Esophagus squamous epithelium (tissue), 5 donors: ENCODE data around the gene MINDY4B. TPM values are rescaled to one million over a fixed set of nuclear protein-coding genes. Genes with fewer than 3 reads are reported as not detected.
"Not testable (repeated sequence)": the region's sequence is repeated elsewhere in the genome, so short reads cannot be mapped to it uniquely, and the experiment has no call there.

ENCODE experiments used
- DNase-seq: peaks from one replicate; lab custom pipeline; 2025; lab: John Stamatoyannopoulos, UW
- H3K27ac ChIP-seq, 4 donors: fragments of 200-600 bp; sonication (generic); one replicate each; pipeline ENCODE4 v1.5.1; 2016 to 2019; ENCODE audit warnings: mild to moderate bottlenecking in 1 of 4
- H3K27me3 ChIP-seq, 4 donors: fragments of 200-600 bp; sonication (generic); 1 replicate in 3 of 4; 2 replicates in 1 of 4; pipeline versions ENCODE4 v1.5.1 to v1.6.0; 2017 to 2021; ENCODE audit warnings: antibody characterized with exemption in 1 of 4
- H3K36me3 ChIP-seq, 3 donors: fragments of 200-600 bp; sonication (generic); one replicate each; pipeline ENCODE4 v1.5.1; 2016 to 2019
- H3K4me1 ChIP-seq, 3 donors: fragments of 200-600 bp; sonication (generic); one replicate each; pipeline ENCODE4 v1.5.1; 2017 to 2019
- H3K4me3 ChIP-seq, 4 donors: fragments of 200-600 bp; sonication (generic); 1 replicate in 3 of 4; 2 replicates in 1 of 4; pipeline ENCODE4 v1.5.1; 2016 to 2019; ENCODE audit warnings: mild to moderate bottlenecking in 2 of 4, moderate library complexity in 1 of 4
- H3K9me3 ChIP-seq, 3 donors: fragments of 200-600 bp; sonication (generic); one replicate each; pipeline ENCODE4 v1.5.1; 2016 to 2019
- POLR2A ChIP-seq, 4 donors: fragments of 450-650 bp; IDR thresholded peaks; one replicate each; pipeline ENCODE4 v1.6.1; 2017; ENCODE audit warnings: antibody characterized with exemption in 4 of 4, mild to moderate bottlenecking in 4 of 4, moderate library complexity in 3 of 4
- WGBS, 2 donors: methylation state at CpG; one replicate each; pipeline ENCODE4 v1.1.5; 2018; 5-methylcytosine and 5-hydroxymethylcytosine counted together
- intact Hi-C: fragments of 100-400 bp; cut with DNase I; formaldehyde crosslinking; loops from one replicate; pipeline ENCODE4 v1.15.0; 2022
- total RNA-seq, 4 donors: library from RNA; depleted of rRNA; stranded (reverse); fragments of >200 nt; gene quantifications; one replicate each; pipeline ENCODE4 v1.1.0, GENCODE V29; 2016
- TF ChIP-seq, protein P1 (sequence below), 6 experiments: fragments of 450-650 bp in 4 of 6; fragments of 200-600 bp in 2 of 6; sonication (generic) in 2 of 6; IDR thresholded peaks; one replicate each; pipeline ENCODE4 v1.5.1; 2016 to 2019; ENCODE audit warnings: antibody characterized with exemption in 6 of 6, mild to moderate bottlenecking in 4 of 6, moderate library complexity in 4 of 6
- donor health status: DM: yes; HTN: yes; CAD: no.

MINDY4B gene
- total RNA-seq, 4 donors from 2014 or later: not detected

- intact Hi-C loops: no loop called here
- Histone ChIP-seq H3K4me1 (no peaks in the 10 kb centered on the region), H3K27me3 (no peaks in the 10 kb centered on the region), H3K4me3 (no peak overlapping the region), H3K9me3 (no peaks in the 10 kb centered on the region), H3K36me3 (no peaks in the 10 kb centered on the region), H3K27ac (no peak overlapping the region)
- TF ChIP-seq, protein P1, sequence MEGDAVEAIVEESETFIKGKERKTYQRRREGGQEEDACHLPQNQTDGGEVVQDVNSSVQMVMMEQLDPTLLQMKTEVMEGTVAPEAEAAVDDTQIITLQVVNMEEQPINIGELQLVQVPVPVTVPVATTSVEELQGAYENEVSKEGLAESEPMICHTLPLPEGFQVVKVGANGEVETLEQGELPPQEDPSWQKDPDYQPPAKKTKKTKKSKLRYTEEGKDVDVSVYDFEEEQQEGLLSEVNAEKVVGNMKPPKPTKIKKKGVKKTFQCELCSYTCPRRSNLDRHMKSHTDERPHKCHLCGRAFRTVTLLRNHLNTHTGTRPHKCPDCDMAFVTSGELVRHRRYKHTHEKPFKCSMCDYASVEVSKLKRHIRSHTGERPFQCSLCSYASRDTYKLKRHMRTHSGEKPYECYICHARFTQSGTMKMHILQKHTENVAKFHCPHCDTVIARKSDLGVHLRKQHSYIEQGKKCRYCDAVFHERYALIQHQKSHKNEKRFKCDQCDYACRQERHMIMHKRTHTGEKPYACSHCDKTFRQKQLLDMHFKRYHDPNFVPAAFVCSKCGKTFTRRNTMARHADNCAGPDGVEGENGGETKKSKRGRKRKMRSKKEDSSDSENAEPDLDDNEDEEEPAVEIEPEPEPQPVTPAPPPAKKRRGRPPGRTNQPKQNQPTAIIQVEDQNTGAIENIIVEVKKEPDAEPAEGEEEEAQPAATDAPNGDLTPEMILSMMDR (IDR thresholded peaks at IDR 0.05): no peak
- TF ChIP-seq POLR2A (IDR thresholded peaks at IDR 0.05): no peak
- 35 to 54% methylated on average over 1 of the region's 1 CpG for WGBS, 2 donors
- DNase-seq: no peak
Measured at GRCh38 chr3:150874666-150875219, 30.5 kb downstream of the MINDY4B start.

- no peak overlapping the region for H3K4me3 ChIP-seq
- DNase-seq: no peak
- H3K36me3 ChIP-seq: no peaks in the 10 kb centered on the region
- TF ChIP-seq, protein P1 (IDR thresholded peaks at IDR 0.05): no peak
- TF ChIP-seq POLR2A (IDR thresholded peaks at IDR 0.05): no peak
- H3K4me1 ChIP-seq: no peaks in the 10 kb centered on the region
- H3K27ac ChIP-seq: no peak overlapping the region
- no peaks in the 10 kb centered on the region for H3K27me3 ChIP-seq
- intact Hi-C loops: no loop called here
- 50 to 59% methylated on average over 4 of the region's 4 CpGs for WGBS, 2 donors
- no peaks in the 10 kb centered on the region for H3K9me3 ChIP-seq
Measured at GRCh38 chr3:150871192-150871591, 34.0 kb downstream of the MINDY4B start.

GRCh38 chr3:150870406-150870805 lies 34.8 kb downstream of the MINDY4B start:
- H3K27ac ChIP-seq: no peak overlapping the region
- H3K4me3 ChIP-seq: no peak overlapping the region
- no peaks in the 10 kb centered on the region for H3K36me3 ChIP-seq
- no peaks in the 10 kb centered on the region for H3K9me3 ChIP-seq
- peaks cover 0 to 3% (median 0%) of the 10 kb centered on the region in 3 donors for H3K4me1 ChIP-seq
- no peak for DNase-seq
- H3K27me3 ChIP-seq: no peaks in the 10 kb centered on the region
- intact Hi-C loops: no loop called here
- TF ChIP-seq, protein P1 (IDR thresholded peaks at IDR 0.05): no peak
- no peak for TF ChIP-seq POLR2A (IDR thresholded peaks at IDR 0.05)
- 43 to 56% methylated on average over 3 of the region's 3 CpGs for WGBS, 2 donors

DNA sequence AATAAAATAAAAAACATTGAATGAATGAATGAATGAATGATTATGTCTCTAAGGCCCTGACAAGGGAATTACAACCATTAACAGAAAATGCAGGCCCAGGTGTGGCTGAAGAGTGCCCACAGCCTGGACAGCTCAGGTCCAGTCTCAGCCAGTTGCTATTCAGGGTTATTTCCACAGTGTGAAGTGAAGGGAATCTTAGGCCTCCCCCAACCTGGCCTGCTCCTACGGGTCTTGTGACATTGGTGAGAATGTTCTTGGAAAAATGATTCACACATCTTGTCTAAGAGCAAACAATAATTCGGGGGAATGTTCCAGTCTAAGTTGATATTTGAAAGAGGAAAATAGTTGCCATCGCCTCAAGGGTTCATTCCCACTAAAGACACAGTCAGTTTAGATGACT lies 37.0 kb downstream of the MINDY4B start:
- H3K27ac ChIP-seq: no peak overlapping the region
- H3K9me3 ChIP-seq: no peaks in the 10 kb centered on the region
- H3K4me1 ChIP-seq: peaks cover 0 to 7% (median 0%) of the 10 kb centered on the region in 3 donors
- 48 to 57% methylated on average over 3 of the region's 3 CpGs for WGBS, 2 donors
- intact Hi-C loops: no loop called here
- H3K4me3 ChIP-seq: no peak overlapping the region
- no peak for DNase-seq
- no peaks in the 10 kb centered on the region for H3K36me3 ChIP-seq
- TF ChIP-seq, protein P1 (IDR thresholded peaks at IDR 0.05): no peak
- no peak for TF ChIP-seq POLR2A (IDR thresholded peaks at IDR 0.05)
- H3K27me3 ChIP-seq: no peaks in the 10 kb centered on the region

- 80 to 86% methylated on average over 3 of the region's 3 CpGs for WGBS, 2 donors
- intact Hi-C loops: no loop called here
- H3K27ac ChIP-seq: no peak overlapping the region
Measured at GRCh38 chr3:150867434-150867833, 37.8 kb downstream of the MINDY4B start.

DNA sequence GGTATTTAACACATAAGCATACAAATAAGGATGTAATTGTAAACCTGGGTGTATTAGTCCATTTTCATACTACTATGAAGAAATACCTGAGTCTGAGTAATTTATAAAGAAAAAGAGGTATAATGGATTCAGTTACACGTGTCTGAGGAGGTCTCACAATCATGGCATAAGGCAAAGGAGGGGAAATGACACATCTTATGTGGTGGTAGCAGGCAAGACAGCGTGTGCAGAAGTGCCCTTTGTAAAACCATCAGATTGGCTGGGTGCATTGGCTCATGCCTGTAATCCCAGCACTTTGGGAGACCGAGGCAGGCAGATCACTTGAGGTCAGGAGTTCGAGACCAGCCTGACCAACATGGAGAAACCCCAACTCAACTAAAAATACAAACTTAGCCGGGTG lies 41.3 kb downstream of the MINDY4B start:
- WGBS, 2 donors: 60 to 64% methylated on average over 3 to 5 of the region's 5 CpGs
- DNase-seq, H3K27ac ChIP-seq, H3K27me3 ChIP-seq, H3K4me3 ChIP-seq, H3K9me3 ChIP-seq, H3K36me3 ChIP-seq, H3K4me1 ChIP-seq: not testable (repeated sequence)
- intact Hi-C loops: loop anchor here (5.0 kb wide), 3 partner anchors 77 to 157 kb away; no protein-coding TSS in a partner anchor

More at GRCh38 chr3:150867434-150867833, 37.8 kb downstream of the MINDY4B start:
- peaks cover 0 to 7% (median 0%) of the 10 kb centered on the region in 3 donors for H3K4me1 ChIP-seq
- no peaks in the 10 kb centered on the region for H3K36me3 ChIP-seq
- no peak for DNase-seq
- no peaks in the 10 kb centered on the region for H3K9me3 ChIP-seq
- no peak for TF ChIP-seq POLR2A (IDR thresholded peaks at IDR 0.05)
- TF ChIP-seq, protein P1 (IDR thresholded peaks at IDR 0.05): no peak
- peaks cover 0 to 5% (median 0%) of the 10 kb centered on the region in 4 donors for H3K27me3 ChIP-seq
- no peak overlapping the region for H3K4me3 ChIP-seq
